Activated CD8-positive, alpha-beta T cell treated with anti-CD3 and anti-CD28 coated beads for 36 hours (primary cell): ENCODE results near the gene PDIA2. TPM values are rescaled to one million over a fixed set of nuclear protein-coding genes. Genes with fewer than 3 reads are reported as not detected.
A peak's percentile ranks its signal among the peaks of the same experiment; 100 is the strongest.
"Not testable (repeated sequence)": the region's sequence is repeated elsewhere in the genome, so short reads cannot be mapped to it uniquely, and the experiment has no call there.

Experiments used
- ATAC-seq: fragments of 200-7000 bp; cut with Tn5 transposase; one replicate; pipeline ENCODE4 v1.10.0; 2021; ENCODE audit warnings: mild to moderate bottlenecking, moderate library complexity
- CTCF ChIA-PET: fragments of 350-600 bp; sonication (Branson Sonifier 250); formaldehyde crosslinking; loops from one replicate; lab custom pipeline; 2021; ENCODE audit warnings: antibody characterized with exemption; lab: Charles Lee
- POLR2A ChIA-PET: fragments of 350-600 bp; sonication (Branson Sonifier 250); formaldehyde crosslinking; loops from one replicate; lab custom pipeline; 2021; ENCODE audit warnings: antibody characterized with exemption; lab: Charles Lee
- DNase-seq: peaks from one replicate; pipeline ENCODE4 v3.0.0-alpha.2; 2020
- H3K27ac Mint-ChIP-seq: one replicate; pipeline ENCODE4 v1.8.0; 2021; ENCODE audit warnings: mild to moderate bottlenecking, mixed read lengths
- H3K27me3 Mint-ChIP-seq: one replicate; pipeline ENCODE4 v1.8.0; 2021; ENCODE audit warnings: mixed read lengths
- H3K36me3 Mint-ChIP-seq: one replicate; pipeline ENCODE4 v1.8.0; 2021; ENCODE audit warnings: low read depth, mixed read lengths
- H3K4me1 Mint-ChIP-seq: one replicate; pipeline ENCODE4 v1.8.0; 2021; ENCODE audit warnings: low read depth, mixed read lengths
- H3K4me3 Mint-ChIP-seq: one replicate; pipeline ENCODE4 v1.8.0; 2021; ENCODE audit warnings: mild to moderate bottlenecking, moderate library complexity, mixed read lengths
- H3K9me3 Mint-ChIP-seq: one replicate; pipeline ENCODE4 v1.8.0; 2021; ENCODE audit warnings: mixed read lengths
- CTCF ChIP-seq: fragments of 200-600 bp; IDR thresholded peaks from one replicate; pipeline ENCODE4 v1.8.0; 2022; ENCODE audit warnings: antibody characterized with exemption, mild to moderate bottlenecking
- intact Hi-C: fragments of 100-400 bp; cut with micrococcal nuclease; formaldehyde crosslinking; loops from one replicate; pipeline ENCODE4 v1.10.0; 2022
- total RNA-seq, 2 experiments: library from RNA; stranded (reverse); gene quantifications; one replicate each; pipeline ENCODE4 v1.2.3, GENCODE V29; 2021

The PDIA2 gene
- total RNA-seq, 2 experiments from 2014 or later, result not detected

GRCh38 chr16:252366-253337 is 30.3 kb upstream of the PDIA2 start:
- no peaks in the 10 kb centered on the region for H3K27me3 Mint-ChIP-seq
- intact Hi-C loops, result no loop called here
- ChIA-PET CTCF (interaction anchor here (0.6 to 2.0 kb wide), 5 partner anchors 11 to 109 kb away, joined by 3 to 11 read pairs (median 3); partner anchors contain the start of gene FAM234A), POLR2A (interaction anchor here (0.5 to 1.8 kb wide), 5 partner anchors 17 to 194 kb away, joined by 3 to 7 read pairs (median 3); partner anchors contain the start of genes FAM234A and LUC7L)
- H3K36me3 Mint-ChIP-seq, result peaks cover 5% of the 10 kb centered on the region
- ATAC-seq, result peak; percentile 81
- peak; percentile 63 for DNase-seq
- H3K4me1 Mint-ChIP-seq, result peaks cover 27% of the 10 kb centered on the region
- peak overlapping the region; percentile 92 for H3K27ac Mint-ChIP-seq
- no peaks in the 10 kb centered on the region for H3K9me3 Mint-ChIP-seq
- H3K4me3 Mint-ChIP-seq, result peak overlapping the region; percentile 70
- TF ChIP-seq CTCF, result no peak

GRCh38 chr16:253833-254232 is 29.1 kb upstream of the PDIA2 start:
- TF ChIP-seq CTCF, result no peak
- peaks cover 27% of the 10 kb centered on the region for H3K4me1 Mint-ChIP-seq
- H3K4me3 Mint-ChIP-seq, result no peak overlapping the region
- peak overlapping the region; percentile 52 for H3K27ac Mint-ChIP-seq
- ATAC-seq, result peak; percentile 51
- ChIA-PET POLR2A (interaction anchor here (1.0 to 1.8 kb wide), 3 partner anchors 10 to 70 kb away, joined by 3 to 7 read pairs (median 3); partner anchors contain the start of gene FAM234A), CTCF (interaction anchor here (1.4 to 2.0 kb wide), 2 partner anchors 19 to 100 kb away, joined by 3 to 11 read pairs; partner anchors contain the start of gene FAM234A)
- H3K27me3 Mint-ChIP-seq, result no peaks in the 10 kb centered on the region
- peaks cover 5% of the 10 kb centered on the region for H3K36me3 Mint-ChIP-seq
- DNase-seq, result peak; percentile 37
- intact Hi-C loops, result no loop called here
- no peaks in the 10 kb centered on the region for H3K9me3 Mint-ChIP-seq

- no peak overlapping the region for H3K27ac Mint-ChIP-seq
- intact Hi-C loops, result no loop called here
- H3K9me3 Mint-ChIP-seq, result no peaks in the 10 kb centered on the region
- ChIA-PET POLR2A (interaction anchor here (1.0 to 1.8 kb wide), 3 partner anchors 10 to 70 kb away, joined by 3 to 7 read pairs (median 3); partner anchors contain the start of gene FAM234A), CTCF (interaction anchor here (1.4 to 2.0 kb wide), 2 partner anchors 19 to 100 kb away, joined by 3 to 11 read pairs; partner anchors contain the start of gene FAM234A)
- TF ChIP-seq CTCF, result no peak
- H3K27me3 Mint-ChIP-seq, result no peaks in the 10 kb centered on the region
- ATAC-seq (no peak), DNase-seq (no peak)
- peaks cover 27% of the 10 kb centered on the region for H3K4me1 Mint-ChIP-seq
- H3K4me3 Mint-ChIP-seq, result no peak overlapping the region
- H3K36me3 Mint-ChIP-seq, result peaks cover 5% of the 10 kb centered on the region
Measured at GRCh38 chr16:254461-254860, 28.5 kb upstream of the PDIA2 start.

- ATAC-seq (no peak), DNase-seq (no peak)
- no peak overlapping the region for H3K27ac Mint-ChIP-seq
- POLR2A ChIA-PET, result no interaction called here
- H3K36me3 Mint-ChIP-seq, result peaks cover 6% of the 10 kb centered on the region
- H3K9me3 Mint-ChIP-seq, result no peaks in the 10 kb centered on the region
- peaks cover 27% of the 10 kb centered on the region for H3K4me1 Mint-ChIP-seq
- H3K27me3 Mint-ChIP-seq, result no peaks in the 10 kb centered on the region
- intact Hi-C loops, result no loop called here
- H3K4me3 Mint-ChIP-seq, result no peak overlapping the region
- CTCF ChIA-PET, result no interaction called here
- no peak for TF ChIP-seq CTCF
Measured at GRCh38 chr16:255183-255582, 27.8 kb upstream of the PDIA2 start.

GRCh38 chr16:258091-258490 is 24.9 kb upstream of the PDIA2 start:
- H3K9me3 Mint-ChIP-seq, POLR2A ChIA-PET, H3K27me3 Mint-ChIP-seq, H3K27ac Mint-ChIP-seq, ATAC-seq, H3K36me3 Mint-ChIP-seq, DNase-seq, intact Hi-C loops, H3K4me3 Mint-ChIP-seq: not testable (repeated sequence)
- CTCF ChIA-PET, result interaction anchor here (1.4 kb wide), 1 partner anchor 21 kb away, joined by 3 read pairs; no protein-coding TSS in a partner anchor
- H3K4me1 Mint-ChIP-seq, result peaks cover 13% of the 10 kb centered on the region
